Dermis microvascular lymphatic vessel endothelial cell (primary cell): ENCODE data around the gene RAB41. TPM values are rescaled to one million over a fixed set of nuclear protein-coding genes. Genes with fewer than 3 reads are reported as not detected.
"Not testable (repeated sequence)": the region's sequence is repeated elsewhere in the genome, so short reads cannot be mapped to it uniquely, and the experiment has no call there.

Experiments
- DNase-seq, 2 donors: peaks; one replicate each; pipeline versions ENCODE4 v3.0.0 to v3.0.0-alpha.2; 2010; ENCODE audit warnings: low read depth in 2 of 2
- total RNA-seq: library from RNA; depleted of rRNA; stranded (reverse); fragments of >200 nt; gene quantifications from 2 replicates; pipeline ENCODE4 v1.2.1, GENCODE V29; 2014

Gene RAB41
- total RNA-seq, 1 donor from 2014 or later, result not detected

DNA sequence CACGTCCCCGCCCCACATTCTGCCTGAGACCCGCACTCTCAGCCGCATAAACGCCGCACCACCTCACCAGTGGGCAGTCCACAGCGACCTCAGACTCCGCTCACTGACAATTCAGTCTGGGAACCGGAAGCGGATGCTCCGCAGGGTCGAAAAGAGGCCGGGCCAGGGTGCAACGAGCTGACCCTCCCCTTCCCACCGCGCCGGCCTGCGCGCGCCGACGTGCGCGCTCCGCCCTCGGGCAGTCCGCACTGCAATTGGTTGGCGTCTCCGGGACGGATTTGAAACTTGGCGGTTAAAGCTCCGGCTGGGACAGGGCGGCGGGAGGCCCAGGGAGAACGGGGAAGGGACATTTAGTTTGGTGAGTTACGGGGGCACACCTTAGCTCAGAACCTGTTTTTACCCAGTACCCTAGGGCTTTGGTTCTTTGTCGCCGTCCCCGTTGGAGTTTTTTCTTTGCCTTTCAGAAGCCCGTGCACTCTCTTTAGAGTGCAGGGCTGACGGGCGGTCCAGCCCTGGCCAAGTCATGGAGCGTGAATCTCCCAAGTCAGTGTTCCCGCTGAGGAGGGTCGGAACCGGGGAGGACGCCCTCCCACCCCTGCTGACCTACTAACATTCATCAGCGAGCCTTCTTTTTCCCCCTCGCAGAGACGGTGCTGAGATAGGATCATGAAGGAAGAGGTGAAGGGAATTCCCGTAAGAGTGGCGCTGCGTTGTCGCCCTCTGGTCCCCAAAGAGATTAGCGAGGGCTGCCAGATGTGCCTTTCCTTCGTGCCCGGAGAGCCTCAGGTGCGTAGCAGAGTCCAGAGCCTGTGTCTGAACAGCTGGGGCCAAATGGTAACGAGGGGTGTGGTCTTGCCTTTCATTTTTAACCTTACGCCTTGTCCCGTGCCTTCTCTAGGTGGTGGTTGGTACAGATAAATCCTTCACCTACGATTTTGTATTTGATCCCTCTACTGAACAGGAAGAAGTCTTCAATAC lies 8.1 kb downstream of the RAB41 start, which contains the start of the genes KIF4A and PDZD11:
KIF4A (plus strand) TSS at position 312 of the 978 bp plus-strand sequence; CDS start at position 667, 355 bp downstream.
PDZD11 (minus strand) TSS at position 135 of the 978 bp plus-strand sequence. CDS start 586 bp downstream, outside the sequence.
- peak; percentile 72 to 84 for DNase-seq

DNA sequence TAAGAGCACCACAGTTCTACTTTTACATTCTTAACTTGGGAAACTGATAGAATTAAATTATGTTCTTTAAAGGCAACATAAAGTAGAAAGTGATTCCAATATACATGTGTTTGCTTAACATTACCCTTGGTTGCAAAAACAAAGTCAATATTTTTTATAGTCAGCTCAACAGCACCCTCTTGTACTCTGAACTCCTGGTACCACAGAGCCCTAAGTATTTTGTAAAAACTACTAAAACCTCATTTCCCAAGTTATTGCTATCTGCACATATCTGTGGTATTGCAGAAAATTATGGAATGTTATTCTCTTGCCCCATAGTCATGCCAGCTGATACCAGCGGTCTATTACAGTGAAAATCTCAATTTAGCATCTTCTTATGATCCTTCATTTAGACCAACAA lies 10.8 kb downstream of the RAB41 start:
- DNase-seq, result no peak

DNA sequence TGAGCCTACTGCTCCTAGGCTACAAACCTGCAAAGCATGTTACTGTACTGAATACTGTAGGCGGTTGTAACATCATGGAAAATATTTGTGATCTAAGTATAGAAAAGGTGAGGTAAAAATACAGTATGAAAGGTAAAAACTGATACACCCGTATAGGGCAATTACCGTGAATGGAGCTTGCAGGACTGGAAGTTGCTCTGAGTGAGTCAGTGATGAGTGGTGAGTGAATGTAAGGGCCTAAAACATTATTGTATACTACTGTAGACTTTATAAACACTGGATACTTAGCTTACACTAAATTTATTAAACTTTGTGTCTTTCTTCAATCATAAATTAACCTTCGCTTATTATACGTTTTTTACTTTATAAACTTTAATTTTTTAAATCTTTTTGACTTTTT lies 11.6 kb downstream of the RAB41 start:
- DNase-seq, result peak in 1 of 2 donors; percentile 1

DNA sequence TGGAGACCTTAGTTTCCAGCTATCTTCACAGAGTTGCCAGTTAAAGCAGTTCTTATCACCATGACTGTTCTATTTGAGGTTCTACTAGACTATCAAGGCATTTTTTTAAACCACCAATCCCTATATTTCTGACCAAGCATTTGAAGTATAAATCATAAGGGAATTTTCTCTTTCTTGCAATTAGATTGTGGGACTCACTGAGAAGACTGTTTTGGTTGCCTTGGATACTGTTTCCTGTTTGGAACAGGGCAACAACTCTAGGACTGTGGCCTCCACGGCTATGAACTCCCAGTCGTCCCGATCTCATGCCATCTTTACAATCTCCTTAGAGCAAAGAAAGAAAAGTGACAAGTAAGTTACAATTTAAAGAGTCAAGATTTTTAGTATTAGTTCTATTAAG lies 19.7 kb downstream of the RAB41 start:
- DNase-seq, result peak; percentile 52 to 75

DNA sequence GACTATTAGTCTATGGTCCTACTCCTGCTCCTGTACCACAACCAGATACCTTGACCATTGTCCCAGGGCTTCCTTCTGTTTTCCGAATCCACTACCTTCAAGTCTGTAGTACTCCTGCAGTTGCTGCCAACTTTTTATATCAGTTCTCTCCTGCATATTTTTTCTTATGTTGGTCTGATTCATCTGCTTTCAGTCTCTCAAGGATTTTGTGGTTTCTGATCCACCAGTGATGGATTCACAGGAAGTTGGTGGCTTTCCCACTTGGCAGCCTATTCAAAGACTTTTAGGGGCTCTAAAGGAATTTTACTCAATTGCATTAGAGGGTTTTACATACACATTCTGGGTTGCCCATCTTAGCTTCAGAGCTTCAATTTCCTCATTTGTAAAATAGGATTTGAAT lies 31.5 kb downstream of the RAB41 start:
- DNase-seq, result no peak

DNA sequence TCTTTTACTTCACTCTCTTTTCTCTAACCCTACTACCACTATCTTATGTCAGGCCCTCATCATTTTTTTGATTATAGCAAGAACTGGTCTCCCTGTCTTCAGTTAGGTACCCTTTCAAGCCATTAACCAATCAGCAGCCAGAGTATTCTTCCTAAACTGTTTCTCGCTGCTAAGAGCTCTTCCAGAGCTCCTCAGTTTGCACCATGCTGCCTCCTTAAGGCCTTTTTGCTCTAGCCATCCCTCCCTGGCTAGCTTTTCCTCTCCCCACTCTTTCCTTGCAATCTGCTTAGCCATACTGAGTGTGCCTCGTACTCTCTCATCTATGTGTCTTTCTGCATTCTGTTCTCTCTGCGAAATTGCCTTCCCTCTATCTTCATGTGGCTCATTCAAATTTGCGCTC lies 40.8 kb downstream of the RAB41 start:
- DNase-seq, result no peak

DNA sequence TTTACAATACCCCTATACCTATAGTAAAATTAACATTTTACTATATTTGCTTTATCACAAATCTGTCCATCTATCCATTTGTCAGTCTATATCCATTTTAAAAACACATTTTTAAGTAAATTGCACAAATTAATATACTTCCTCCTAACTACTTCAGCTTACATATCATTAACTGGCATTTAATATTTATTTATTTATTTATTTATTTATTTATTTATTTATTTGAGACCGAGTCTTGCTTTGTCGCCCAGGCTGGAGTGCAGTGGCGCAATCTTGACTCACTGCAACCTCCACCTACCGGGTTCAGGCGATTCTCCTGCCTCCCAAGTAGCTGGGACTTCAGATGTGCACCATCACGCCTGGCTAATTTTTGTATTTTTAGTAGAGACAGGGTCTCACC lies 41.7 kb downstream of the RAB41 start:
- not testable (repeated sequence) for DNase-seq

DNA sequence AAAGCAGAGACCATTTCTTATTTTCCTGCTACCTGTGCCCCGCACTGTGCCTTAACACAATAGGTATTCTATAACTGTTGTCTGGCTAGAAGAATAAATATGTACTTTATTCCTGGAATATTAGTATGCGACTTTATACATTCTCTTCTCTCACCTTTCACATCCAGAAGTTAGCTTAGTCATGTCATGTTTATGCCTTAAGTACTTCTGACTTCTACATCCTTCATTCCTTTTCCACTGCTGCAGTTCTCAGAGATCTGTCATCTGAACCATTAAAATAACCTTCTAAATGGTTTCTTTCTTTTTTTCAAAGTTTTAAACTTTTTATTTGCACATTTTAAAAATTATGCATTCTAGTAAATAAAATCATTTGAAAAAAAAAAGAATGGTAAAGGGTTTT lies 42.4 kb downstream of the RAB41 start:
- DNase-seq, result no peak

DNA sequence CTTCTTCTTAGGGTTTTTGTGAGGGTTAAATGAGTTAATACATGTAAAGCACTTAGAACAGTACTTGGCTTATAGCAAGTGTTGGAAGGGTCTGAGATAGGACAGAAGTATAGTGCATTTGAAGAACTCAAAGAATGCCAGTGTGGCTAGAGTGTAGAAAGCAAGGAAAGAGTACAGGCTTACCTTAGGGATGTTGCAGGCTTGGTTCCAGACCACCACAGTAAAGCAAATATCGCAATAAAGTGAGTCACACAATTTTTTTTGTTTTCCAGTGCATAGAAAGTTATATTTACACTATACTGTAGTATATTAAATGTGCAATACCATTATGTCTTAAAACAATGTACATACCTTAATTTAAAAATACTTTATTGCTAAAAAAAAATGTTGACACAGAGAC lies 49.2 kb downstream of the RAB41 start:
- no peak for DNase-seq

DNA sequence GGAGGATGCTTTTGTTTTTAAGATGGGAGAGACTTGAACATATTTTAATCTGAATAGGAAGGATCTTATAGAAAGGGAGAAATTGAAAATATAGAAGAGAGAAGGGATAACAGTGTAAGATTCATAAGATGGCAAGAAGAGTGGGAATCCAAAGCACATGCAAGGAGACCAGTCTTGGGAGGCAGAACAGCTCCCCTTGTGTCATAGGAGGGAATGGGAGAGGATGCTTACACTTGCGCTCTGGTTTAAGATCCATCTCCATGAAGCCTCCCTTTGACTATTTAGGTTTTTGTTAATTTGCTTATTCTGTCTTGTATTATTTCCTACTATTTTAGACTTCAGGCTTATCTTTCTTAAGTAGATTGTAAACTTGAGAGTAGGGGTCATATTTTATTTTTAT lies 50.6 kb downstream of the RAB41 start:
- no peak for DNase-seq

Other genes with a start within 250 kb of the RAB41 start
- 0.38 and 0.51 TPM in 2 replicates for gene AWAT2, start 232.2 kb upstream of the RAB41 start, total RNA-seq
- not detected in 2 replicates for gene OTUD6A, start 219.7 kb upstream of the RAB41 start, total RNA-seq
- gene IGBP1, start 148.7 kb upstream of the RAB41 start, total RNA-seq, result 51.5 and 71.1 TPM in 2 replicates
- not detected in 2 replicates for gene DGAT2L6, start 104.7 kb upstream of the RAB41 start, total RNA-seq
- not detected in 2 replicates for gene AWAT1, start 47.5 kb upstream of the RAB41 start, total RNA-seq
- not detected in 2 replicates for gene P2RY4, start 22.0 kb upstream of the RAB41 start, total RNA-seq
- gene ARR3, start 13.8 kb upstream of the RAB41 start, total RNA-seq, result not detected in 2 replicates
- gene PDZD11, start 7.8 kb downstream of the RAB41 start, total RNA-seq, result 28.5 and 35.9 TPM in 2 replicates
- gene KIF4A, start 7.9 kb downstream of the RAB41 start, total RNA-seq, result 4.3 and 9.5 TPM in 2 replicates
- gene GDPD2, start 141.1 kb downstream of the RAB41 start, total RNA-seq, result not detected in 2 replicates
- 0.89 and 0.90 TPM in 2 replicates for gene DLG3, start 162.7 kb downstream of the RAB41 start, total RNA-seq